Amniotic epithelial cell (primary cell): ENCODE data around the gene CRYAB.
"Not testable (repeated sequence)": the region's sequence is repeated elsewhere in the genome, so short reads cannot be mapped to it uniquely, and the experiment has no call there.

Experiments
- DNase-seq: peaks from one replicate; pipeline ENCODE4 v3.0.0-alpha.2; 2010; ENCODE audit warnings: low read depth

Gene CRYAB

GRCh38 chr11:111933872-111934271, 22.3 kb upstream of the CRYAB start:
- no peak for DNase-seq

GRCh38 chr11:111933176-111933575, 21.6 kb upstream of the CRYAB start:
- not testable (repeated sequence) for DNase-seq

GRCh38 chr11:111932611-111932950, 21.0 kb upstream of the CRYAB start:
- peak; percentile 54 for DNase-seq

GRCh38 chr11:111930472-111930871, 18.9 kb upstream of the CRYAB start:
- DNase-seq, result no peak

GRCh38 chr11:111926505-111927391, 15.2 kb upstream of the CRYAB start:
- peak; percentile 94 for DNase-seq

GRCh38 chr11:111925953-111926352, 14.4 kb upstream of the CRYAB start:
- DNase-seq, result no peak

GRCh38 chr11:111923951-111924350, 12.4 kb upstream of the CRYAB start:
- DNase-seq, result no peak

- DNase-seq, result peak; percentile 24
These were observed 11.8 kb upstream of the CRYAB start for GRCh38 chr11:111923351-111923788.

GRCh38 chr11:111922803-111923202, 11.2 kb upstream of the CRYAB start:
- peak; percentile 82 for DNase-seq

- DNase-seq, result no peak
These were observed 10.1 kb upstream of the CRYAB start for GRCh38 chr11:111921541-111922230.

GRCh38 chr11:111920908-111921307, 9.3 kb upstream of the CRYAB start:
- no peak for DNase-seq

- DNase-seq, result peak; percentile 62
These were observed 7.1 kb upstream of the CRYAB start, which contains the start of gene C11orf52 for GRCh38 chr11:111918390-111919256. Gene C11orf52, plus strand, starts transcription at chr11:111918913. Its CDS starts 60 bp downstream, at chr11:111918973.

GRCh38 chr11:111917788-111918187, 6.2 kb upstream of the CRYAB start:
- DNase-seq, result no peak

- DNase-seq, result no peak
These were observed 5.7 kb upstream of the CRYAB start for GRCh38 chr11:111917312-111917711.

- DNase-seq, result no peak
These were observed 5.2 kb upstream of the CRYAB start for GRCh38 chr11:111916768-111917167.

GRCh38 chr11:111913997-111914396, 2.4 kb upstream of the CRYAB start:
- DNase-seq, result no peak

GRCh38 chr11:111913031-111913861, 1.7 kb upstream of the CRYAB start:
- no peak for DNase-seq

GRCh38 chr11:111912535-111912934, 965 bp upstream of the CRYAB start, which contains the start of gene HSPB2:
Gene HSPB2, plus strand, starts transcription at chr11:111912734. Its CDS starts 96 bp downstream, at chr11:111912830.
- DNase-seq, result no peak

- DNase-seq, result no peak
These were observed 651 bp downstream of the CRYAB start for GRCh38 chr11:111910676-111911562.

GRCh38 chr11:111909378-111909777, 2.2 kb downstream of the CRYAB start:
- DNase-seq, result no peak
